ENCODE data around the gene PEPD. TPM values are rescaled to one million over a fixed set of nuclear protein-coding genes. Genes with fewer than 3 reads are reported as not detected.

The PEPD gene
- total RNA-seq, 1 donor: 87.9 TPM

GRCh38 chr19:33368074-33368864 is 153.3 kb downstream of the PEPD start:
- Histone ChIP-seq H2AFZ (ENCODE audit: low read length) (peak overlapping the region; percentile 77), H3K4me2 (ENCODE audit: insufficient read depth, low read length) (peak overlapping the region; percentile 20), H4K20me1 (ENCODE audit: insufficient read depth, low read length) (no peaks in the 10 kb centered on the region), H3K27me3 (ENCODE audit: insufficient read depth, low read length) (peaks cover 24% of the 10 kb centered on the region), H3K79me2 (ENCODE audit: insufficient read depth, low read length) (no peaks in the 10 kb centered on the region), H3K4me3 (ENCODE audit: insufficient read depth, low read length) (no peak overlapping the region), H3K27ac (ENCODE audit: low read depth, low read length) (no peak overlapping the region), H3K9me3 (ENCODE audit: low read depth, low read length) (no peaks in the 10 kb centered on the region), H3K36me3 (ENCODE audit: insufficient read depth, low read length) (no peaks in the 10 kb centered on the region), H3K4me1 (ENCODE audit: insufficient read depth, low read length) (peaks cover 9% of the 10 kb centered on the region)
- no peak for TF ChIP-seq CTCF (IDR thresholded peaks at IDR 0.05; ENCODE audit: extremely low read depth, low read depth, low read length)
- peak; percentile 86 for DNase-seq (ENCODE audit: insufficient read length, low spot score, missing footprints)

- no peaks in the 10 kb centered on the region for H4K20me1 ChIP-seq (ENCODE audit: insufficient read depth, low read length)
- DNase-seq (ENCODE audit: insufficient read length, low spot score, missing footprints): no peak
- H2AFZ ChIP-seq (ENCODE audit: low read length): no peak overlapping the region
- H3K27me3 ChIP-seq (ENCODE audit: insufficient read depth, low read length): peaks cover 31% of the 10 kb centered on the region
- H3K27ac ChIP-seq (ENCODE audit: low read depth, low read length): no peak overlapping the region
- no peak overlapping the region for H3K4me2 ChIP-seq (ENCODE audit: insufficient read depth, low read length)
- peaks cover 9% of the 10 kb centered on the region for H3K4me1 ChIP-seq (ENCODE audit: insufficient read depth, low read length)
- no peak overlapping the region for H3K4me3 ChIP-seq (ENCODE audit: insufficient read depth, low read length)
- TF ChIP-seq CTCF (IDR thresholded peaks at IDR 0.05; ENCODE audit: extremely low read depth, low read depth, low read length): no peak
- no peaks in the 10 kb centered on the region for H3K9me3 ChIP-seq (ENCODE audit: low read depth, low read length)
- no peaks in the 10 kb centered on the region for H3K36me3 ChIP-seq (ENCODE audit: insufficient read depth, low read length)
- H3K79me2 ChIP-seq (ENCODE audit: insufficient read depth, low read length): no peaks in the 10 kb centered on the region
Measured at GRCh38 chr19:33366897-33367296, 154.7 kb downstream of the PEPD start.

GRCh38 chr19:33366127-33366526 is 155.5 kb downstream of the PEPD start:
- peaks cover 35% of the 10 kb centered on the region for H3K27me3 ChIP-seq (ENCODE audit: insufficient read depth, low read length)
- no peak for TF ChIP-seq CTCF (IDR thresholded peaks at IDR 0.05; ENCODE audit: extremely low read depth, low read depth, low read length)
- H3K4me1 ChIP-seq (ENCODE audit: insufficient read depth, low read length): peaks cover 9% of the 10 kb centered on the region
- no peak overlapping the region for H3K4me2 ChIP-seq (ENCODE audit: insufficient read depth, low read length)
- H2AFZ ChIP-seq (ENCODE audit: low read length): no peak overlapping the region
- H3K27ac ChIP-seq (ENCODE audit: low read depth, low read length): no peak overlapping the region
- no peak for DNase-seq (ENCODE audit: insufficient read length, low spot score, missing footprints)
- H4K20me1 ChIP-seq (ENCODE audit: insufficient read depth, low read length): no peaks in the 10 kb centered on the region
- H3K36me3 ChIP-seq (ENCODE audit: insufficient read depth, low read length): no peaks in the 10 kb centered on the region
- H3K4me3 ChIP-seq (ENCODE audit: insufficient read depth, low read length): no peak overlapping the region
- H3K9me3 ChIP-seq (ENCODE audit: low read depth, low read length): no peaks in the 10 kb centered on the region
- H3K79me2 ChIP-seq (ENCODE audit: insufficient read depth, low read length): no peaks in the 10 kb centered on the region

GRCh38 chr19:33365691-33366090 is 155.9 kb downstream of the PEPD start:
- no peak overlapping the region for H3K4me3 ChIP-seq (ENCODE audit: insufficient read depth, low read length)
- H2AFZ ChIP-seq (ENCODE audit: low read length): no peak overlapping the region
- H3K36me3 ChIP-seq (ENCODE audit: insufficient read depth, low read length): no peaks in the 10 kb centered on the region
- no peaks in the 10 kb centered on the region for H3K79me2 ChIP-seq (ENCODE audit: insufficient read depth, low read length)
- peaks cover 35% of the 10 kb centered on the region for H3K27me3 ChIP-seq (ENCODE audit: insufficient read depth, low read length)
- no peaks in the 10 kb centered on the region for H4K20me1 ChIP-seq (ENCODE audit: insufficient read depth, low read length)
- TF ChIP-seq CTCF (IDR thresholded peaks at IDR 0.05; ENCODE audit: extremely low read depth, low read depth, low read length): no peak
- no peak overlapping the region for H3K4me2 ChIP-seq (ENCODE audit: insufficient read depth, low read length)
- DNase-seq (ENCODE audit: insufficient read length, low spot score, missing footprints): peak; percentile 22
- no peaks in the 10 kb centered on the region for H3K9me3 ChIP-seq (ENCODE audit: low read depth, low read length)
- peaks cover 9% of the 10 kb centered on the region for H3K4me1 ChIP-seq (ENCODE audit: insufficient read depth, low read length)
- H3K27ac ChIP-seq (ENCODE audit: low read depth, low read length): no peak overlapping the region

All from osteoblast (primary cell).